ENCODE measurements around the gene CCDC158.
"Not testable (repeated sequence)": the region's sequence is repeated elsewhere in the genome, so short reads cannot be mapped to it uniquely, and the experiment has no call there.

CCDC158 gene

DNA sequence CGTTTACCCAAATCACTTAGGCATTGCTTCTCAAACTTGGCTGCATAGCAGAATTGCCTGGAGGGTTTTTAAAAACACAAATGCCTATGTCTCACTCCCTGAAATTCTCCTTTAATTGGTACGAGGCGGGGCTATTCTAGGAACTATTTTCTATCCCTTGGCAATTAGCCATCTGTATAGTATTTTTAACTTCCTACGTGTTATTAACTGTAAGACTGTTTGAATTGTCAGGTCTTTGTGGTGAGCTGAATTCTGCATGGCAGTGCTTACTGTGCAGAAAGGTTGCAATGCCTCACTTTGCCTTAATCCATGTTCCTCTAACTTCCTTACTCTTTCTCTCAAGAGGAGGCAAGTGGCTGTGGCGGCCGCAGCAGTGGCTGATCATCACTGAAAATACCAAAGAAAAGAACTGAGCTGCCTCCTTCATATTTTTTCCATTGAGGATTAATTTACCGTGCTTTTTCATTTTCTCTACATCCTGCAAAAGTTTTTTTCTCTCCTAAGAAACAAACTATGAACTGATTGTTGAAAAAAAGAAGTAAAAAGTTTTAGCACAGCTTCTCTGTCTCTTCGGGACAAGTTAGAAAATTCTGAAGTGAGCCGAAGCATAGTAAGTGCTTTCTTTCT lies 14.1 kb upstream of the CCDC158 start, which contains the start of gene SHROOM3:
Gene SHROOM3, plus strand, starts transcription at position 329 of the 627 bp plus-strand sequence. CDS start 824 bp downstream, outside the sequence.
- TF ChIP-seq, protein P1, sequence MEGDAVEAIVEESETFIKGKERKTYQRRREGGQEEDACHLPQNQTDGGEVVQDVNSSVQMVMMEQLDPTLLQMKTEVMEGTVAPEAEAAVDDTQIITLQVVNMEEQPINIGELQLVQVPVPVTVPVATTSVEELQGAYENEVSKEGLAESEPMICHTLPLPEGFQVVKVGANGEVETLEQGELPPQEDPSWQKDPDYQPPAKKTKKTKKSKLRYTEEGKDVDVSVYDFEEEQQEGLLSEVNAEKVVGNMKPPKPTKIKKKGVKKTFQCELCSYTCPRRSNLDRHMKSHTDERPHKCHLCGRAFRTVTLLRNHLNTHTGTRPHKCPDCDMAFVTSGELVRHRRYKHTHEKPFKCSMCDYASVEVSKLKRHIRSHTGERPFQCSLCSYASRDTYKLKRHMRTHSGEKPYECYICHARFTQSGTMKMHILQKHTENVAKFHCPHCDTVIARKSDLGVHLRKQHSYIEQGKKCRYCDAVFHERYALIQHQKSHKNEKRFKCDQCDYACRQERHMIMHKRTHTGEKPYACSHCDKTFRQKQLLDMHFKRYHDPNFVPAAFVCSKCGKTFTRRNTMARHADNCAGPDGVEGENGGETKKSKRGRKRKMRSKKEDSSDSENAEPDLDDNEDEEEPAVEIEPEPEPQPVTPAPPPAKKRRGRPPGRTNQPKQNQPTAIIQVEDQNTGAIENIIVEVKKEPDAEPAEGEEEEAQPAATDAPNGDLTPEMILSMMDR (IDR thresholded peaks at IDR 0.05; ENCODE audit: low read length, missing control alignments), result no peak
- no peak for DNase-seq (ENCODE audit: low read depth)
- H3K4me3 ChIP-seq (replicated peaks; ENCODE audit: low read depth, low read length), result peak within 1 kb of the TSS; percentile 30

- H3K4me3 ChIP-seq (replicated peaks; ENCODE audit: low read depth, low read length), result no peak overlapping the region
- peak; percentile 75 for DNase-seq (ENCODE audit: low read depth)
- TF ChIP-seq, protein P1 (IDR thresholded peaks at IDR 0.05; ENCODE audit: low read length, missing control alignments), result peak; percentile 66
Observed at GRCh38 chr4:76430519-76431388, 9.8 kb upstream of the CCDC158 start.

DNA sequence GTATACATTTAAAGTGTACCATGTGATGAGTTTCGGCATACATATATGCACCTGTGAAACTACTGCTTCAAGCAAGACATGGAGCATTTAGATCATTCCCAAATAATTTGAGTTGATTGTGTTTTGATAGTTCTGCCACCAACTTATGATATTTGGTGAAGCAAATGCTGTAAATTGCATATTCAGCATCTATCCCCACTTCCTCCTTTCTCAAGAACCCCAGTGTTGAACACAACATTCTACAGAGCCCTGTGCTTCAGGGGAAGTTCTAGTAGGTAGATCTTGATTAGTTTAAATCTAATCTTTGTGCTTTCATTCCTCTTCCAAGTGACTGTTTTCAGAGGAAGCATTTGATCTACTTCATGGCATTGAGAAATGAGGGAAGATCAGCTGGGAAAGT lies 8.7 kb upstream of the CCDC158 start:
- H3K4me3 ChIP-seq (replicated peaks; ENCODE audit: low read depth, low read length), result no peak overlapping the region
- TF ChIP-seq, protein P1 (IDR thresholded peaks at IDR 0.05; ENCODE audit: low read length, missing control alignments), result no peak
- DNase-seq (ENCODE audit: low read depth), result no peak

DNA sequence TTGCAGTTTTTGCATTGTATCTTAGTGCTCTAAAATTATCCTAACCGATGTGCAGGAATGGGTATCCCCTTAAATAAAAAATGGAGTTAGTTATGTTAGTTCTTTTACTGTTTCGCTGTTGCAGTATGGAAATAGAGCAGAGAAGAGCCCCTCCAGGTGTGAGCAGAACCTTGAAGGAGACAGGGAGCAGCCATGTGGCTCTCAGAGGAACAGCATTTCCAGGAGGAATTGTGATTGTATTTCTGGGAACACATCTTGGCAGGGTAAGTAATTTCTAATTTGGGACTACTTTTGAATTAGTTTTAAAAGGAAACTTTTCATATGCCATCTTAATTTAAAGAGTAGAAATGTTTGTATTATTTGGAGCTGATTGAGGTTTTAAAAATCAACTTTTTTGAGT lies 5.3 kb upstream of the CCDC158 start:
- TF ChIP-seq, protein P1 (IDR thresholded peaks at IDR 0.05; ENCODE audit: low read length, missing control alignments), result peak; percentile 28
- no peak overlapping the region for H3K4me3 ChIP-seq (replicated peaks; ENCODE audit: low read depth, low read length)
- DNase-seq (ENCODE audit: low read depth), result no peak

DNA sequence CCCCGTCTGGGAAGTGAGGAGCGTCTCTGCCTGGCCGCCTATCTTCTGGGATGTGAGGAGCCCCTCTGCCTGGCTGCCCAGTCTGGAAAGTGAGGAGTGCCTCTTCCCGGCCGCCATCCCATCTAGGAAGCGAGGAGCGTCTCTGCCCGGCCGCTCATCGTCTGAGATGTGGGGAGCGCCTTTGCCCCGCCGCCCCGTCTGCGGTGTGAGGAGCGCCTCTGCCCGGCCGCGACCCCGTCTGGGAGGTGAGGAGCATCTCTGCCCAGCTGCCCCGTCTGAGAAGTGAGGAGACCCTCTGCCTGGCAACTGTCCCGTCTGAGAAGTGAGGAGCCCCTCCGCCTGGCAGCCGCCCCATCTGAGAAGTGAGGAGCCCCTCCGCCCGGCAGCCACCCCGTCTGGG lies 2.2 kb upstream of the CCDC158 start:
- not testable (repeated sequence) for H3K4me3 ChIP-seq (replicated peaks; ENCODE audit: low read depth, low read length); DNase-seq (ENCODE audit: low read depth)

DNA sequence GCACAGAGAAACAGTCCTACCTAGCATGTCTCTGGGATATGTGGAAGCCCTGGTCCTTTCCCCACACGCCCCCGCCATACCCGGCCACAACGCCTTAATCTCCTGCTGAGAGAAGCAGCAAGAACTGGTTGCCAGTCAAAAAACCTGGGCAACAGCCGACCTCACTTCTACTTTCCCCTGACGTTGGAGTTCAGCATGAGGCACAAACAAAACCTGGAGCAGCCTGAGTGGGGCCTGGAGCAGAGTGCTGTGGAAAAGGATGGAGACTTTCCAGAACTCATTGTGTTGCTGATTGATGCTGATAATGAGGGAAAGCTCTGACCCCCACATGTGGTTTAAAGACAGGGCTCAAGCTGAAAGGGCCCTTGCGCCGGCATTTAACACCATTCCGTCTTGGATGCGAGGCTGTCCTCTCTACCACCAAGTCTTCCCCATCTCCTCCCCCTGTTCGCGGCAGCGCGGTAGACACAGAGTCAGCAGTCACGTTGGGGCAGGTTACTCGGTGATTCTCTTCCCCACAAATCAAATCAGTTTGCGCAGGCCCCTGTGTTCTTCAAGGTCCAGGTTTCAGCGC lies 666 bp downstream of the CCDC158 start:
- TF ChIP-seq, protein P1 (IDR thresholded peaks at IDR 0.05; ENCODE audit: low read length, missing control alignments), result no peak
- H3K4me3 ChIP-seq (replicated peaks; ENCODE audit: low read depth, low read length), result peak overlapping the region; percentile 44
- no peak for DNase-seq (ENCODE audit: low read depth)

DNA sequence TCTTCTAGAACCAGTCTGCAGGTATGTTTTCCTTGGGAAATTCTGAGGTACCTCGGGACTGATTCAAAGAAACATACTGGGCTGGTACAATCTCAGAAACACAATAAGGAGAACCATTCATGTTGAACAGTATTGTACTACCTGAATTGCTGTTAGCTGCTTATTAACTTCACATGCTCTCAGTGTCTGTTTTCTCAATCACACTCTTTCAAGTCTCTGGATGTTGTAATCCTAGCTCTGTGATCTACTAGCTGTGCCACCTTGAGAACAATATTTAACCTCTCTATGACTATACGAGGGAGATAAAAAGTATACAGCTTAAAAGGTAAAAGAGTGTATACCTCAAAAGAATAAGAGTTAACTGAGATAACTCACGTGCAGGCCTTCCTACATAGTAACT lies 10.3 kb downstream of the CCDC158 start:
- TF ChIP-seq, protein P1 (IDR thresholded peaks at IDR 0.05; ENCODE audit: low read length, missing control alignments), result no peak
- no peak for DNase-seq (ENCODE audit: low read depth)
- H3K4me3 ChIP-seq (replicated peaks; ENCODE audit: low read depth, low read length), result no peak overlapping the region

Measured in fibroblast of pulmonary artery (primary cell).